Skeletal muscle satellite cell (primary cell): ENCODE results near the gene CDH23.

Experiments used
- H3K27me3 ChIP-seq: 2 replicates; pipeline ENCODE4 v1.7.0; 2013; ENCODE audit warnings: low read length; ENCODE audit not compliant: control insufficient read depth, insufficient read depth
- H3K36me3 ChIP-seq: 2 replicates; pipeline ENCODE4 v1.7.0; 2013; ENCODE audit warnings: mild to moderate bottlenecking, control low read depth, low read length; ENCODE audit not compliant: insufficient read depth
- H3K4me1 ChIP-seq: 2 replicates; pipeline ENCODE4 v1.7.0; 2013; ENCODE audit warnings: low read length; ENCODE audit not compliant: control insufficient read depth, insufficient read depth
- H3K4me2 ChIP-seq: 2 replicates; pipeline ENCODE4 v1.7.0; 2013; ENCODE audit warnings: mild to moderate bottlenecking, low read length
- H3K4me3 ChIP-seq: 2 replicates; pipeline ENCODE4 v1.7.0; 2013; ENCODE audit warnings: low read length
- H3K9ac ChIP-seq: 2 replicates; pipeline ENCODE4 v1.7.0; 2013; ENCODE audit warnings: mild to moderate bottlenecking, low read depth, low read length, moderate library complexity
- H3K9me3 ChIP-seq: replicated peaks from 2 replicates; pipeline ENCODE4 v1.7.0; 2013; ENCODE audit warnings: mild to moderate bottlenecking, control low read depth, low read length

CDH23 gene

DNA sequence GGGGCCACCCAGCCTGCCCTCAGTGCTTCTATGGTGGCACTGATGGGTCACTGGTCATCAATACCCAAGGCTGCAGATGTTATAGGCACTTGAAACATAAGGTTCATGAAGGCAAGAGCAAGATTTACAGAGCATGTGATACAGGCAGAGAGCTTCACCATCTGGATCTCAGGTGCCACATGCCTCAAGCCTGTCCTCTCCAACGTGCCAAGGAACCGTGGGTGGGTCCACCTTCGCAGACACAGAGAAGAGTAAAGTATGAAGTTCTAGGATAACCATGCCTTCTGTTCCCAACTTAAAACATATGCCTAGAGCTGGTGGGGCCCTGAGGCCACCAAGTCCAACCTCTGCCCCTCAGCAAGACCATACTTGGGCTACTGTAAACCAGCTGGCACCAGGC is 26.7 kb upstream of the CDH23 start:
- Histone ChIP-seq H3K36me3 (no peaks in the 10 kb centered on the region), H3K27me3 (peaks cover 47% of the 10 kb centered on the region), H3K9ac (no peak overlapping the region), H3K4me2 (no peak overlapping the region), H3K4me3 (no peak overlapping the region), H3K4me1 (peaks cover 10% of the 10 kb centered on the region), H3K9me3 (no peaks in the 10 kb centered on the region)

DNA sequence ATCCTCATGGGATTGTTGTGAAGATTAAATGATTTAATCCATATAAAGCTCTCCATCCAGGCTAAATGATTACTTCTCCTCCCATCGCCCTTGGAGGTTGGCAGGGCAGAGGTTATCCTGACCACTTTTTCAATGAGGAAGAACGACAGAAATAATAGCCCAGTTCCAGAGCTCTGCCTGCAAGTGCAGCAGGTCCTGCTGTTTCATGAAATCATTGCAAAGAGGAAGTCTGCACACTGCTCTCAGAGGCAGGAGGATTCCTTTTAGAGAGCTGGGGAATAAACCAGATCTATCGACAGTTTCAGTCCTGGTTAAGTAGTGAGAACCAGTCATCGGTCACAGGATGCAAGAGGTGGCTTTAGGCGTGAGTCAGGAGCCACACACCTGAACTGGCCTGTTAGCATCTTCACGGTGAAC is 25.0 kb upstream of the CDH23 start:
- Histone ChIP-seq H3K9me3 (no peaks in the 10 kb centered on the region), H3K4me1 (peaks cover 12% of the 10 kb centered on the region), H3K27me3 (peaks cover 55% of the 10 kb centered on the region), H3K4me3 (no peak overlapping the region), H3K9ac (no peak overlapping the region), H3K4me2 (no peak overlapping the region), H3K36me3 (no peaks in the 10 kb centered on the region)

DNA sequence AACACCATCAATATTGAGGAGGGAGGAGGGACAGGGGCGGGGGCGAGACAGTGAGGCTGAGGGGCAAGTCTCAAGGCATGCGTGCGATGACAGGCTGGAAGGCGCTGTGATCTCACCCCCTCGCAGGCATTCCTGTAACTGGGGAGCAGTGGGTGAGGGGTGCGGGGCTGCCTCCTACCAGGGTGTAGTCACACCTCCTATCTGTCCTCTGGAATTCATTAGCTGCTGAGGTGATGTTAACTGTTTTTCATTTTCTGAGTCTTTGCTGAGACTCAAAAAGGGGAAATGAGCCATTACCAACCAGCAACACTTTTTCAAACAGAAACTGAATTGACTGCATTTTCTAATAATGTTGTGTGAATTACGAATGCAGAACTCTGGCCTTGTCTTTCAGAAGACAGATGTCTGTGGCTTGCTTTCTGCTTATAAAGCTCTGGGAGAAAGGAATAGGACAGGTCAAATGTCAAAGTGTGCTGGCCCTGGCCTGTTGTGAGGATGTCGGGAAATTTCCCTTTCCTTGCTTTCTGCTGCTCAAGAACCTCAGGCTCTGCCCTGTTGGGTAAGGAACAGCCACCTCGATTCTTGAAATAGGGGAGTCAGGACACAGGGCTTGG is 23.7 kb upstream of the CDH23 start:
- no peak overlapping the region for H3K4me2 ChIP-seq
- H3K9me3 ChIP-seq: no peaks in the 10 kb centered on the region
- H3K4me1 ChIP-seq: peaks cover 12% of the 10 kb centered on the region
- no peak overlapping the region for H3K4me3 ChIP-seq
- H3K9ac ChIP-seq: no peak overlapping the region
- H3K36me3 ChIP-seq: no peaks in the 10 kb centered on the region
- H3K27me3 ChIP-seq: peaks cover 55% of the 10 kb centered on the region

DNA sequence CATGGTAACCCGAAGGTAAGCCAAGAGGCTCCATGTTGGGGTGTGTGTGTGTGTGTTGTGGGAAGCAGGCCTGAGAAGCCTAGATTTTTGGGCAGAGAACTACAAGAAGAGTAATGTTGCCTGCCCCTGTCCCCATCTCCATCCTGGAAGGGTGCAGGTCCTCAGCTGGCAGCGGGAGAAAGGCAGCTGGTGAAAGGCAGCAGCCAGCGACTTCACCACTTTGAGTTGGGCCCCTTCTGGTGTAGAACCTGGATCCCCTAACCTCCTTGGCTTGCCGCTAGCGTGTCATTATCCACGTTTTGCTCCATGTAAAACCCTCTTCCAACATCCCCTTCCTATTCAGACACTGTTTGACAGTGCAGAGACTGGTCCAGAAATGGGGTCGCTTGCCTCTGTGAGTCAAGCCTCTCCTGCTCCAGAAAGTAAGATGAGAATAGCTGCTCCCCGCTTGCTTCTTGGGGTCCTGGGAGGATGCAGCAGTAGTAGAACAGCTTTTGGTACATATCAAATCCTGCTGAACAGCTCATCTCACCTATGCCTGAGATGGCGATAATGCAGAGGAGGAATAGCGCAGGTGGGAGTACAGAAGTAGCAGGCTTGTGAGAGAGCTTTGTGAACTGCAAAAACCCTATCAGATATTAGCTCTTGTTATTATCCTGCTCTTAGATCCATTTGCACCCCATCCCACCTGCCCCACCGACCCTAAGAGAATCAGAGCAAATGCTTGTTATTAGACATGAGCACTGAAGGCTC is 22.1 kb upstream of the CDH23 start:
- Histone ChIP-seq H3K4me2 (no peak overlapping the region), H3K9ac (no peak overlapping the region), H3K4me1 (peaks cover 12% of the 10 kb centered on the region), H3K36me3 (no peaks in the 10 kb centered on the region), H3K9me3 (no peaks in the 10 kb centered on the region), H3K27me3 (peaks cover 52% of the 10 kb centered on the region), H3K4me3 (no peak overlapping the region)

DNA sequence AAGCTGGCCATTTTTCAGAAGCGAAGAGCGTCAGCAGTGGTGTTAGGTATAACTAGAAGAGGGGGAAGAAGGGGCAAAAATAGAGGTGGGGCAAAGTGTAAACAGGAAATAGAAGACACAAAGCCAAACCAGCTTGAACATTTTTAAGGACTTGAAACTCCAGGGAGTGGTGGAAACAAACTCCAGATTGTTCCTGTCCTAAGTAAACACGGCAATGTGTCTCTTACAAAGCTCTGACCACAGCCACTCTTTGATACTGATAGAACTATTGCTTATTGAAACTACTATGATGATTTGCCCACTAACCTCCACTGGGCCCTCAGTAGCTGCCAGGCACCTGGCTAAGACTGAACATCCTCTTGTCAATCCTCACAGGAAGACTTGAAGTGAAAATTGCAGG is 20.8 kb upstream of the CDH23 start:
- H3K27me3 ChIP-seq: peaks cover 56% of the 10 kb centered on the region

DNA sequence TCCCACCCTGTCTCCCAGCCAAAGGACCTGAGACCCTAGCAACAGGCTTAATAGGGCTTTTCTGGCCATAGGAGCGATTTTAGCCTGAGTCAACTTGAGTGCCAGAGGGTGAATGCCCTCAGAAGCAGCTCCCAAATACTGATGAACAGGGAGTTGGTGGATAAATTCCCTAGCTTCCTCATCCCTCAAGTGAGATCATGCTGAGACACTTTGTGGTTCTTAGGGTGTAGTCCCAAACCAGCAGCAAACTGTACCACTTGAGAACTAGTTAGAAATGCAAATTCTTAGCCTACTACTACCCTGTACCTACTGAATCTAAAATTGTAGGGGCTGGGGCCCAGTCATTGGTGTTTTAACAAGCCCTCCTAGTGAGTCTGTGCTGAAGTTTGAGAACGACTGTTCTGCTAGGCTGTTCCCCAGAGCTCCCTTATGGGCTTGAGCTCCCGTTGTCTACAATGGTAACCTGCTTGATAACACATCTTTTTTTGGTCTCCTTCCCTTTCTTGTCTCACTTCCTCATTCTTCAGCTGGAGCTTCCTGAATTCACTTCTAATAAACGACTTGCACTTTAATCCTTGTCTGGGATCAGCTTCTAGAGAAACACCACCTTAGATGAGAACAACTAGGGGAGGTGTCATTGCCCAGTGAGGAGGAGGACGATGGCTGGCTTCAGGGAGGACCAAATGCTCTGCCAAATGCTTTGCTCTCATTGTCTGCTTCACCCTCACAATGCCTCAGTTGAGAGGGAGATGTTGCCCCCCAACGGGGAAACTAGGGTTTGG is 18.2 kb upstream of the CDH23 start:
- Histone ChIP-seq H3K4me3 (no peak overlapping the region), H3K9me3 (no peaks in the 10 kb centered on the region), H3K4me2 (no peak overlapping the region), H3K9ac (no peak overlapping the region), H3K36me3 (no peaks in the 10 kb centered on the region), H3K27me3 (peaks cover 38% of the 10 kb centered on the region), H3K4me1 (peaks cover 12% of the 10 kb centered on the region)

More for the DNA sequence above, 20.8 kb upstream of the CDH23 start:
- Histone ChIP-seq H3K9ac (no peak overlapping the region), H3K4me3 (no peak overlapping the region), H3K4me1 (peaks cover 12% of the 10 kb centered on the region), H3K9me3 (no peaks in the 10 kb centered on the region), H3K4me2 (no peak overlapping the region), H3K36me3 (no peaks in the 10 kb centered on the region)

DNA sequence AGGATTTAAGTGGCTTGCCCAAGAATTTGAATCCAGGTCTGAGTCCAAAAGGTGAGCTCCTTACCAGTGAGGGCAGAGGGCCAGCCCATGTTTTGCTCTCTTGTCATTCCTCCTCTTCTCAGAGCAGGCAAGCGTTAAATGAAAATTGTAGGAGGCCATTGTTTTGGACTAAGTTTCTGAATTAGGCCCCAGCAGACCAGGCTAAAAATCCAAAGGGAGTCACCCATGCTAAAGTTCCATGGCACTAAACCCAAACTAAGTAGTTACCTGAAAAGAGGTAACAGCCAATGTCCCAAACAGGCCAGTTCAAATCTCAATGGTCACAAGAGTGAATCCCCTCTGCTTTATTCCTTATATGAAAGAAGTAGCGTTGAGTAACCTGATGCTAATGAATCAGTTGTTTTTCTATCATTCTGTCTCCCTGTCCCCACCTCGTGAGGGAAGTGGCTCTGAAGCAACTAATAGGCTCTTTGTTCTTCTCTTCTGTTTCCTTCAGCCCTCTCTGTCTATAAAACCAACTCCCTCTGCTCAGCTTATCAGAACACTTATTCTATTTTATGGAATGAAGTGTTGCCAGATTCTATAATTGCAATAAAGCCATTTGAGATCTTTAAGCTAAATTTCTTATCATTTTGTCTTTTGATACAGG is 17.5 kb upstream of the CDH23 start:
- no peak overlapping the region for H3K4me2 ChIP-seq
- H3K4me1 ChIP-seq: peaks cover 12% of the 10 kb centered on the region
- H3K4me3 ChIP-seq: no peak overlapping the region
- no peaks in the 10 kb centered on the region for H3K36me3 ChIP-seq
- no peak overlapping the region for H3K9ac ChIP-seq
- H3K9me3 ChIP-seq: no peaks in the 10 kb centered on the region
- H3K27me3 ChIP-seq: peaks cover 34% of the 10 kb centered on the region

- Histone ChIP-seq H3K9me3 (no peaks in the 10 kb centered on the region), H3K4me2 (no peak overlapping the region), H3K9ac (no peak overlapping the region), H3K36me3 (no peaks in the 10 kb centered on the region), H3K4me1 (peaks cover 12% of the 10 kb centered on the region), H3K27me3 (peaks cover 26% of the 10 kb centered on the region), H3K4me3 (no peak overlapping the region)
Observed at GRCh38 chr10:71380841-71381240, 15.9 kb upstream of the CDH23 start.

- H3K36me3 ChIP-seq: no peaks in the 10 kb centered on the region
- no peak overlapping the region for H3K9ac ChIP-seq
- H3K4me2 ChIP-seq: no peak overlapping the region
- H3K4me1 ChIP-seq: peaks cover 9% of the 10 kb centered on the region
- H3K9me3 ChIP-seq: no peaks in the 10 kb centered on the region
- no peak overlapping the region for H3K4me3 ChIP-seq
- peaks cover 32% of the 10 kb centered on the region for H3K27me3 ChIP-seq
Observed at GRCh38 chr10:71381611-71382010, 15.1 kb upstream of the CDH23 start.

DNA sequence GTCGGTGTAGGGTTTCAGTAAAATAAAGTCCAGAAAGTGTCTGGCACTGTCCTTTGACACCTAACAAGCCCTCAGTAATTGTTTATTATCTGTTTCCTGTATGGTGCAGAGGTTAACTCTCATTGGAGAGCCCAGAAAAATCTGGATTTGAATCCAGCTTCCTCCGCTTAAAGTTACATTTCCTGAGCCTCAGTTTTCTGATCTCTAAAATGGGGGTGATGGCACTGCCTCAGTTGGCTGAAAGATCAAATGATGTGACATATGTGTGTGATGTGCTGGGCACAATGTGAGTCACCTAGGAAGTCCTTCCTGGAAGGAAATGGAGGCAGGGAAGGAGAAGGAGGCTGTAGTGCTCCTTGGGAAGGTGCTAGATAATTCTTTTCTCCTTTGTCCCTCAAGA is 14.7 kb upstream of the CDH23 start:
- no peaks in the 10 kb centered on the region for H3K9me3 ChIP-seq
- no peak overlapping the region for H3K9ac ChIP-seq
- peaks cover 5% of the 10 kb centered on the region for H3K4me1 ChIP-seq
- H3K4me2 ChIP-seq: no peak overlapping the region
- no peaks in the 10 kb centered on the region for H3K36me3 ChIP-seq
- peaks cover 34% of the 10 kb centered on the region for H3K27me3 ChIP-seq
- H3K4me3 ChIP-seq: no peak overlapping the region

- Histone ChIP-seq H3K9ac (no peak overlapping the region), H3K36me3 (no peaks in the 10 kb centered on the region)
Observed at GRCh38 chr10:71382757-71383156, 14.0 kb upstream of the CDH23 start.

More at GRCh38 chr10:71382757-71383156, 14.0 kb upstream of the CDH23 start:
- Histone ChIP-seq H3K9me3 (no peaks in the 10 kb centered on the region), H3K4me2 (no peak overlapping the region), H3K4me1 (peaks cover 1% of the 10 kb centered on the region), H3K4me3 (no peak overlapping the region), H3K27me3 (peaks cover 40% of the 10 kb centered on the region)
